MCF 10A (cell line): ENCODE data around the gene TMEM176A. TPM values are rescaled to one million over a fixed set of nuclear protein-coding genes. Genes with fewer than 3 reads are reported as not detected.

Source experiments
- Bru-seq: library from RNA; stranded (reverse); fragments of 400-500 nt; gene quantifications from one replicate; lab custom pipeline; 2021; lab: Mats Ljungman, UMichigan
- BruChase-seq, 2 experiments: library from RNA; stranded (reverse); fragments of 400-500 nt; gene quantifications; one replicate each; lab custom pipeline; 2021; lab: Mats Ljungman, UMichigan
- BruUV-seq: library from RNA; stranded (reverse); fragments of 400-500 nt; replicated peaks from 2 replicates; lab custom pipeline; 2021; lab: Mats Ljungman, UMichigan
- CTCF ChIA-PET: fragments of 300-600 bp; sonication (Branson Sonifier 250); formaldehyde crosslinking; extraction: SDS; loops from one replicate; lab custom pipeline; 2021; ENCODE audit warnings: antibody characterized with exemption, inconsistent platforms; lab: Yijun Ruan, JAX
- POLR2A ChIA-PET: fragments of 300-600, 350-650 bp; sonication (Branson Sonifier 250); formaldehyde crosslinking; extraction: SDS; loops from one replicate; lab custom pipeline; 2020; ENCODE audit warnings: antibody characterized with exemption, inconsistent platforms; lab: Yijun Ruan, JAX
- DNase-seq: peaks from one replicate; pipeline ENCODE4 v3.0.0-alpha.2; 2018; ENCODE audit not compliant: unreplicated experiment
- H3K27ac Mint-ChIP-seq: one replicate; pipeline ENCODE4 v1.8.0; 2022; ENCODE audit warnings: mild to moderate bottlenecking, low read depth, mixed read lengths; ENCODE audit not compliant: unreplicated experiment
- H3K27me3 Mint-ChIP-seq: one replicate; pipeline ENCODE4 v1.8.0; 2022; ENCODE audit warnings: mixed read lengths; ENCODE audit not compliant: insufficient read depth, unreplicated experiment
- H3K36me3 Mint-ChIP-seq: one replicate; pipeline ENCODE4 v1.8.0; 2022; ENCODE audit warnings: mild to moderate bottlenecking, moderate library complexity, mixed read lengths; ENCODE audit not compliant: insufficient read depth, unreplicated experiment
- H3K4me1 Mint-ChIP-seq: one replicate; pipeline ENCODE4 v1.8.0; 2022; ENCODE audit warnings: mixed read lengths; ENCODE audit not compliant: insufficient read depth, unreplicated experiment
- H3K4me3 Mint-ChIP-seq: one replicate; pipeline ENCODE4 v1.8.0; 2022; ENCODE audit warnings: mild to moderate bottlenecking, moderate library complexity, mixed read lengths; ENCODE audit not compliant: unreplicated experiment
- H3K9me3 Mint-ChIP-seq: one replicate; pipeline ENCODE4 v1.8.0; 2022; ENCODE audit warnings: mixed read lengths; ENCODE audit not compliant: unreplicated experiment
- intact Hi-C: fragments of 100-400 bp; cut with micrococcal nuclease; formaldehyde crosslinking; loops from 2 replicates; pipeline ENCODE4 v1.14.1; 2022
- long read RNA-seq: library from polyadenylated mRNA; stranded (forward); transcript quantifications from one replicate; pipeline ENCODE4 v2.0.0, GENCODE V29; 2022
- total RNA-seq: library from RNA; stranded (reverse); gene quantifications from 2 replicates; pipeline ENCODE4 v1.2.3, GENCODE V29; 2022
- TF ChIP-seq, protein P1 (sequence below): fragments of 200-600 bp; IDR thresholded peaks from one replicate; pipeline ENCODE4 v1.8.0; 2022; ENCODE audit warnings: antibody characterized with exemption, mild to moderate bottlenecking; ENCODE audit not compliant: unreplicated experiment

The TMEM176A gene, protein sequence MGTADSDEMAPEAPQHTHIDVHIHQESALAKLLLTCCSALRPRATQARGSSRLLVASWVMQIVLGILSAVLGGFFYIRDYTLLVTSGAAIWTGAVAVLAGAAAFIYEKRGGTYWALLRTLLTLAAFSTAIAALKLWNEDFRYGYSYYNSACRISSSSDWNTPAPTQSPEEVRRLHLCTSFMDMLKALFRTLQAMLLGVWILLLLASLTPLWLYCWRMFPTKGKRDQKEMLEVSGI
- not detected in 2 replicates for total RNA-seq
- not detected for Bru-seq, nascent RNA
- BruChase-seq, experiment 1, labeled RNA remaining after a 6-hour chase = not detected
- not detected for BruChase-seq, experiment 2, labeled RNA remaining after a 2-hour chase
- long read RNA-seq = 0 reads

DNA sequence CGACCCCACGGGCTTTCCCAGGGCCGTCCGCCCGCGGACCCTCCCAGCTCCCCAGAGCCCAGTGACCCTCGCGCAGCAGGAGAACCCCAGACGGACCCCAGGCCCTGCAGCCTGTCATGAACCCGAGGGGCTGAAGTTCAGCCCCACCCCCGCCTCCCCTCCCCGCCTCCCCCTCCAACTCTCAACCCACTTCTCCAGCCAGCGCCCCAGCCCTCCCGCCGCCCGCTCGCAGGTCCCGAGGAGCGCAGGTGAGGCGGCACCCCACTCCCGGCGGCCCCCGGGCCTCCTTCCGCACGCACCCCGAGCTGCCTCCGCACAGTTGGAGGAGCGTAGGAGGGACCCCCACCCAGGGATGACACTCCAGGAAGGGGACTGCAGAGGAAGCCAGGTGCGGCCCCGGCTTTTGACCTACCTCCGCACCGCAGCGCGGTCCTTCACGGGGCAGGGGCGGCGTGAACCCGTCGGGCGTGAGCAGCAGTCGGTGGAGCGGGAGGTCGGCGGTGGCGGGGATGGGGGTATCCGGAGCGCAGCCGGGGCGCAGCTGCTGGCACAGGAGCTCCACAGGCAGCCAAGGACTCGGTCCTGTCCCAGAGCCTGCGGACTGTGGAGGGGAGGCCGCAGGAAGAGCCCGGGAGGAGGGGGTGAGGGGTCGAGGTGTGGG lies at the start of gene TMEM176A:
TMEM176A (plus strand) TSS at position 189 of the 661 bp plus-strand sequence. CDS start 782 bp downstream, outside the sequence.
- H3K9me3 Mint-ChIP-seq = peaks cover 8% of the 10 kb centered on the region
- no TSS peak for BruUV-seq
- DNase-seq = no peak
- H3K36me3 Mint-ChIP-seq = no peaks in the 10 kb centered on the region
- no peak within 1 kb of the TSS for H3K4me3 Mint-ChIP-seq
- CTCF ChIA-PET = interaction anchor here (0.6 kb wide), 1 partner anchor 221 kb away, joined by 4 read pairs; no protein-coding TSS in a partner anchor
- TF ChIP-seq, protein P1, sequence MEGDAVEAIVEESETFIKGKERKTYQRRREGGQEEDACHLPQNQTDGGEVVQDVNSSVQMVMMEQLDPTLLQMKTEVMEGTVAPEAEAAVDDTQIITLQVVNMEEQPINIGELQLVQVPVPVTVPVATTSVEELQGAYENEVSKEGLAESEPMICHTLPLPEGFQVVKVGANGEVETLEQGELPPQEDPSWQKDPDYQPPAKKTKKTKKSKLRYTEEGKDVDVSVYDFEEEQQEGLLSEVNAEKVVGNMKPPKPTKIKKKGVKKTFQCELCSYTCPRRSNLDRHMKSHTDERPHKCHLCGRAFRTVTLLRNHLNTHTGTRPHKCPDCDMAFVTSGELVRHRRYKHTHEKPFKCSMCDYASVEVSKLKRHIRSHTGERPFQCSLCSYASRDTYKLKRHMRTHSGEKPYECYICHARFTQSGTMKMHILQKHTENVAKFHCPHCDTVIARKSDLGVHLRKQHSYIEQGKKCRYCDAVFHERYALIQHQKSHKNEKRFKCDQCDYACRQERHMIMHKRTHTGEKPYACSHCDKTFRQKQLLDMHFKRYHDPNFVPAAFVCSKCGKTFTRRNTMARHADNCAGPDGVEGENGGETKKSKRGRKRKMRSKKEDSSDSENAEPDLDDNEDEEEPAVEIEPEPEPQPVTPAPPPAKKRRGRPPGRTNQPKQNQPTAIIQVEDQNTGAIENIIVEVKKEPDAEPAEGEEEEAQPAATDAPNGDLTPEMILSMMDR = no peak
- H3K27ac Mint-ChIP-seq = no peak within 1 kb of the TSS
- no peaks in the 10 kb centered on the region for H3K4me1 Mint-ChIP-seq
- POLR2A ChIA-PET = no interaction called here
- peaks cover 11% of the 10 kb centered on the region for H3K27me3 Mint-ChIP-seq
- intact Hi-C loops = no loop called here

DNA sequence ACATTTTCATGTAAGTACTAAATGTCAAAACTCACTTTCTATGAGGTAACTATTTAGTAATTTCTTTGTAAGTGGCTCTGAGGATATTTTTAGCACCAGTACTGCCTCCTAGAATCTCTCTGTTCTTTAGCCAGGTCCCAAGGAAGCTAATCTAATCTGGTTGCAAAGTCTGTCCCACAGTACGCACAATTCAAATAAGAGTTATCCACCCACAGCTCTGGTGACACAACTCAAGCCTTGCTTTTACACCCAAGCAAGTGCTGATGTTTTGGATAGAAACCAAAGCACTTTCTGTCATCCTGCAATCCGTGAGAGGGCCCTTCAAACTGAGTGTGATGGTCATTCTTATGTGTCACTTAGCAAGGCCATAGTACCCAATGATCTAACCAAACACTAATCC lies 48.9 kb upstream of the TMEM176A start:
- Mint-ChIP-seq H3K27ac (no peak overlapping the region), H3K9me3 (no peaks in the 10 kb centered on the region), H3K4me3 (no peak overlapping the region), H3K36me3 (no peaks in the 10 kb centered on the region), H3K27me3 (peaks cover 9% of the 10 kb centered on the region), H3K4me1 (no peaks in the 10 kb centered on the region)
- CTCF ChIA-PET = no interaction called here
- DNase-seq = no peak
- TF ChIP-seq, protein P1 = no peak
- intact Hi-C loops = loop anchor here (10.0 kb wide), 1 partner anchor 467 kb away; no protein-coding TSS in a partner anchor
- no TSS peak for BruUV-seq
- POLR2A ChIA-PET = no interaction called here

DNA sequence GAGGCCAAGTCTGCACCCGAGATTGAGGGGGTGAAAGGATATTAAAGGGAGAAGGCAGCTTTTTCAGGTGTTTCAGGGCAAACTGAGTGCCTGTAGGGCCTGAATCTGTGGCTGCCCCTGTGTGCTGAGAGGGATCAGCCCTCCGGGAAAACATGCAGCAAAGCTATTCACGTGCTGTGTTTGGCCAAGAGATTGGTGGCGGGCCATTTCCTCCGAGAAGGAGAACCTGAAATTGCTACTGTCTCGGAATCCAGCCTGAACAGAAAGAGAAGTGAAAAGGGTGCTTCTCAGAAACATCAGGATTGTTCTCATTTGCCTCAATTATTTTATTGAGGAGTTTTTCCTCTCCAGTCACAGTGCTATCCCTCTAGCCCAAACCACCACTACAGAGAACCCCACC lies 47.3 kb upstream of the TMEM176A start:
- Mint-ChIP-seq H3K36me3 (no peaks in the 10 kb centered on the region), H3K27me3 (peaks cover 9% of the 10 kb centered on the region)
- CTCF ChIA-PET = no interaction called here

More for the DNA sequence above, 47.3 kb upstream of the TMEM176A start:
- Mint-ChIP-seq H3K9me3 (no peaks in the 10 kb centered on the region), H3K4me3 (no peak overlapping the region), H3K27ac (no peak overlapping the region), H3K4me1 (no peaks in the 10 kb centered on the region)
- intact Hi-C loops = loop anchor here (10.0 kb wide), 1 partner anchor 468 kb away; no protein-coding TSS in a partner anchor
- no peak for DNase-seq
- no TSS peak for BruUV-seq
- TF ChIP-seq, protein P1 = no peak
- POLR2A ChIA-PET = no interaction called here
